Dedifferentiated amniotic fluid mesenchymal stem cell (primary cell): ENCODE data around the gene CHFR.
"Not testable (repeated sequence)": the region's sequence is repeated elsewhere in the genome, so short reads cannot be mapped to it uniquely, and the experiment has no call there.

Source experiments
- DNase-seq: peaks from one replicate; pipeline ENCODE4 v3.0.0-alpha.2; 2016; ENCODE audit errors: extremely low spot score

CHFR gene

GRCh38 chr12:132887513-132888351, at the start of gene CHFR:
CHFR (minus strand) TSS chr12:132887605; CDS start chr12:132887328, 277 bp downstream.
- peak; percentile 96 for DNase-seq

- not testable (repeated sequence) for DNase-seq
Measured at GRCh38 chr12:132936921-132937320, 49.5 kb upstream of the CHFR start.

GRCh38 chr12:132936163-132936562, 48.8 kb upstream of the CHFR start:
- DNase-seq, result no peak

GRCh38 chr12:132926415-132926833, 39.0 kb upstream of the CHFR start:
- DNase-seq, result no peak

GRCh38 chr12:132925597-132926414, 38.4 kb upstream of the CHFR start:
- DNase-seq, result no peak

- no peak for DNase-seq
Measured at GRCh38 chr12:132924356-132924755, 37.0 kb upstream of the CHFR start.

- no peak for DNase-seq
Measured at GRCh38 chr12:132923356-132923909, 36.0 kb upstream of the CHFR start.

- no peak for DNase-seq
Measured at GRCh38 chr12:132922676-132923075, 35.3 kb upstream of the CHFR start.

GRCh38 chr12:132921685-132922084, 34.3 kb upstream of the CHFR start:
- DNase-seq, result no peak

- DNase-seq, result no peak
Measured at GRCh38 chr12:132918680-132919079, 31.3 kb upstream of the CHFR start.

- no peak for DNase-seq
Measured at GRCh38 chr12:132909030-132909368, 21.6 kb upstream of the CHFR start.

- peak; percentile 99 for DNase-seq
Measured at GRCh38 chr12:132908145-132909029, 21.0 kb upstream of the CHFR start.

- not testable (repeated sequence) for DNase-seq
Measured at GRCh38 chr12:132907789-132908144, 20.4 kb upstream of the CHFR start.

- DNase-seq, result no peak
Measured at GRCh38 chr12:132907216-132907615, 19.8 kb upstream of the CHFR start.

- no peak for DNase-seq
Measured at GRCh38 chr12:132904718-132905328, 17.4 kb upstream of the CHFR start.

- no peak for DNase-seq
Measured at GRCh38 chr12:132899033-132899432, 11.6 kb upstream of the CHFR start.

- DNase-seq, result no peak
Measured at GRCh38 chr12:132888852-132889251, 1.4 kb upstream of the CHFR start.

- no peak for DNase-seq
Measured at GRCh38 chr12:132886529-132887477, 602 bp downstream of the CHFR start.

- no peak for DNase-seq
Measured at GRCh38 chr12:132881818-132882217, 5.6 kb downstream of the CHFR start.

- DNase-seq, result not testable (repeated sequence)
Measured at GRCh38 chr12:132874620-132875019, 12.8 kb downstream of the CHFR start.
